ENCODE results near the gene CARMIL1. TPM values are rescaled to one million over a fixed set of nuclear protein-coding genes. Genes with fewer than 3 reads are reported as not detected.

CARMIL1 gene
- total RNA-seq, 2 donors from 2014 or later, result 28.7 to 31.6 TPM

GRCh38 chr6:25457516-25457915 lies 178.3 kb downstream of the CARMIL1 start:
- Mint-ChIP-seq H3K27ac (no peak overlapping the region), H3K4me3 (no peak overlapping the region), H3K27me3 (ENCODE audit: insufficient read depth) (no peaks in the 10 kb centered on the region), H3K36me3 (ENCODE audit: low read depth) (no peaks in the 10 kb centered on the region), H3K4me1 (peaks cover 14% of the 10 kb centered on the region), H3K9me3 (no peaks in the 10 kb centered on the region)
- Histone ChIP-seq H3K9me3 (ENCODE audit: control insufficient read depth, low read length) (no peaks in the 10 kb centered on the region), H3K4me3 (ENCODE audit: low read length) (no peak overlapping the region), H3K27me3 (ENCODE audit: control insufficient read depth, insufficient read depth, low read length, poor library complexity, severe bottlenecking) (no peaks in the 10 kb centered on the region), H3K4me1 (ENCODE audit: control insufficient read depth, insufficient read depth, low read length) (peaks cover 3% of the 10 kb centered on the region), H3K27ac (ENCODE audit: low read depth, low read length) (no peak overlapping the region), H3K9ac (ENCODE audit: extremely low read depth, low read length, poor library complexity, severe bottlenecking) (no peak overlapping the region), H3K36me3 (ENCODE audit: control insufficient read depth, insufficient read depth, low read length) (peaks cover 4% of the 10 kb centered on the region)
- 94 to 98% methylated on average over 3 of the region's 3 CpGs for WGBS, 2 experiments (ENCODE audit: insufficient coverage in 1 of 2, insufficient read length in 1 of 2)
- no peak for TF ChIP-seq CTCF (conservative IDR thresholded peaks at IDR 0.05)
- no peak for DNase-seq

GRCh38 chr6:25458485-25458884 lies 179.3 kb downstream of the CARMIL1 start:
- no peak overlapping the region for H3K27ac ChIP-seq (ENCODE audit: low read depth, low read length)
- 96 to 100% methylated on average over 1 to 2 of the region's 2 CpGs for WGBS, 2 experiments (ENCODE audit: insufficient coverage in 1 of 2, insufficient read length in 1 of 2)
- H3K36me3 ChIP-seq (ENCODE audit: control insufficient read depth, insufficient read depth, low read length), result no peaks in the 10 kb centered on the region
- Mint-ChIP-seq H3K4me1 (peaks cover 21% of the 10 kb centered on the region), H3K27ac (no peak overlapping the region), H3K4me3 (no peak overlapping the region), H3K27me3 (ENCODE audit: insufficient read depth) (no peaks in the 10 kb centered on the region), H3K9me3 (no peaks in the 10 kb centered on the region), H3K36me3 (ENCODE audit: low read depth) (no peaks in the 10 kb centered on the region)
- H3K9ac ChIP-seq (ENCODE audit: extremely low read depth, low read length, poor library complexity, severe bottlenecking), result no peak overlapping the region
- peaks cover 3% of the 10 kb centered on the region for H3K4me1 ChIP-seq (ENCODE audit: control insufficient read depth, insufficient read depth, low read length)
- DNase-seq, result no peak
- H3K9me3 ChIP-seq (ENCODE audit: control insufficient read depth, low read length), result no peaks in the 10 kb centered on the region
- no peak for TF ChIP-seq CTCF (conservative IDR thresholded peaks at IDR 0.05)
- H3K27me3 ChIP-seq (ENCODE audit: control insufficient read depth, insufficient read depth, low read length, poor library complexity, severe bottlenecking), result no peaks in the 10 kb centered on the region
- H3K4me3 ChIP-seq (ENCODE audit: low read length), result no peak overlapping the region

- Mint-ChIP-seq H3K27me3 (ENCODE audit: insufficient read depth) (no peaks in the 10 kb centered on the region), H3K36me3 (ENCODE audit: low read depth) (peaks cover 4% of the 10 kb centered on the region), H3K9me3 (no peaks in the 10 kb centered on the region), H3K4me1 (peaks cover 26% of the 10 kb centered on the region), H3K4me3 (peak overlapping the region; percentile 41), H3K27ac (peak overlapping the region; percentile 74)
- Histone ChIP-seq H3K27ac (ENCODE audit: low read depth, low read length) (no peak overlapping the region), H3K36me3 (ENCODE audit: control insufficient read depth, insufficient read depth, low read length) (no peaks in the 10 kb centered on the region), H3K4me1 (ENCODE audit: control insufficient read depth, insufficient read depth, low read length) (peaks cover 3% of the 10 kb centered on the region), H3K4me3 (ENCODE audit: low read length) (peak overlapping the region; percentile 52), H3K27me3 (ENCODE audit: control insufficient read depth, insufficient read depth, low read length, poor library complexity, severe bottlenecking) (no peaks in the 10 kb centered on the region), H3K9me3 (ENCODE audit: control insufficient read depth, low read length) (no peaks in the 10 kb centered on the region), H3K9ac (ENCODE audit: extremely low read depth, low read length, poor library complexity, severe bottlenecking) (no peak overlapping the region)
- TF ChIP-seq CTCF (conservative IDR thresholded peaks at IDR 0.05), result no peak
- WGBS, 2 experiments (ENCODE audit: insufficient coverage in 1 of 2, insufficient read length in 1 of 2), result 20 to 30% methylated on average over 2 to 7 of the region's 7 CpGs
- no peak for DNase-seq
These were observed 183.2 kb downstream of the CARMIL1 start for GRCh38 chr6:25462235-25462897.

Data from endodermal cell (in vitro differentiated cells).